A549 treated with AZD9567 at 1 μM for 4 hours (cell line): ENCODE measurements around the gene ACAN. TPM values are rescaled to one million over a fixed set of nuclear protein-coding genes. Genes with fewer than 3 reads are reported as not detected.

ENCODE experiments used
- total RNA-seq: library from RNA; stranded (reverse); fragments of 200-300 nt; extraction: Qiagen RNA extraction; gene quantifications from 5 replicates; pipeline ENCODE4 v1.2.3, GENCODE V29; 2022; ENCODE audit not compliant: insufficient read depth

ACAN gene
- 0.42 to 0.59 TPM (median 0.45 TPM) in 5 replicates for total RNA-seq

DNA sequence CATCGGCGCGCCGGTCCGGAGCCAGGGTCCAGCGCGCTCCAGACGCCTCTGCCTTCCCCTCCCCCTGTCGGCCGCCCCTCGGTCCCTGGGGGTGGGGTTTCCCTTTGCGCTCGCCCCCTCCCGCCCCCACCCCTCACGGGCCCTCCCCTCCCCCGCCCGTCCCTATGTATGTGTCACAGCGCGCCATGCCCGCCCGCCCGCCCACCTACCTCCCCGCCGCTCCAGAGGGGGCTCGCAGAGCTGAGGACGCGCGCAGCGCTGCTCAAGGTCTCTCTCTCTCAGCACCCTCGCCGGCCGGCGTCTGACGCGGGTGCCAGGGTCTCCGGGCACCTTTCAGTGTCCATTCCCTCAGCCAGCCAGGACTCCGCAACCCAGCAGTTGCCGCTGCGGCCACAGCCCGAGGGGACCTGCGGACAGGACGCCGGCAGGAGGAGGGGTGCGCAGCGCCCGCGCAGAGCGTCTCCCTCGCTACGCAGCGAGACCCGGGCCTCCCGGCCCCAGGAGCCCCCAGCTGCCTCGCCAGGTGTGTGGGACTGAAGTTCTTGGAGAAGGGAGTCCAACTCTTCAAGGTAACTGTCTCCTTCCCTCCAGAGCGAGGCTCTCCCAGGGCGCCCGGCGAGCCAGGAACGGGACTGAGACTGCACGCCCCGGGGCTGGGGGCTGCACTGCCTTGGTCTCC, at the start of gene ACAN:
Gene ACAN, plus strand, starts transcription at position 196 of the 679 bp plus-strand sequence. CDS start 32,771 bp downstream, outside the sequence.

DNA sequence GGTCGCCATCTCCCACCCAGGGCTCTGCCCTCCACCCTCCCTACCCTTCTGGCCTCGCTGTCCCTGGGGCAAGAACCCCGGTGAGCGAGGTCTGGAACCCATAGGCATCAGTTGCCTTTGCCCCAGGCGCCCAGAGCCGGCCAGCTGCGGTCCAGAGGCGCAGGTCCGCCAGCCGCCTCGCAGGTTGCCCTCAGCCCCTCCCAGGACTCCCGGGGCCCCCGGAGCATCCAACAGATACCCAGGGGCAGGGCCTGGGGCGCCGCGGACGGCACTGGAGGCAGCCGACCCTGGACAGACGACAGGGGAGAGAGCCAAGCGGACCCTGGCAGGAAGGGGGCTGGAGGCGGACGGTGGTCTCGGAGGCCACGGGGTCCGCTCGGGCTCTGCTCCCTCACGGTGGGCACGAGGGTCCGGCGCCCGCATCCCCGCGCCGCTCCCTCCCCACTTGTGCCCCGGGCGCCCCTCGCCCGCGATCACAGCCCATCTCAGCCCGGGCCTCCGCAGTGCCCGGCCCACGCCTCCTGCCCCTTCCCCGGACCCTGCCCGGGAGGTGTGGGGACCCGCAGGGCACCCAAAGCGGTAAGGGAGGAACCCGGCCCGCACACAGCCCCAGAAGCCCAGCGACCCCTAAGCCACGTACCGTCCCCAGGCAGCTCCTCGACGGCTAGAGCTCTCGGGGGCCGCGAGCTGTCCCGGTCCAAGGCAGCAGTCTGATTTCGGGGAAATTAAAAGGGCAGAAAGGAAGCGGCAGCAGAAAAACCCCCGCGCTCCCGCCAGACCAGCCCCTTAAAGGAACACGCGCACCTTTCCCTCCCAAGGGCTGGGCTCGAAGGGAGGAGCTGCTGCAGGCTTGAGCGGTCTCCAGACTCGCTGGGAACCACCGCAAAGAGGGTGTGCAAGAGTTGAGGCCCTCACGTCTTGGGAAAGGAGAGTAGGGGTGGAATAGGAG, 91.9 kb downstream of the ACAN start, which contains the start of gene HAPLN3:
Gene HAPLN3, minus strand, starts transcription at position 726 of the 949 bp plus-strand sequence. CDS start 8,246 bp downstream, outside the sequence.

GRCh38 chr15:88913017-88913849, 110.0 kb downstream of the ACAN start, which contains the start of gene MFGE8:
Gene MFGE8 (minus strand): TSS chr15:88913379. CDS start chr15:88913319, 60 bp downstream.

Other genes with a start within 250 kb of the ACAN start
- gene AEN, start 182.1 kb upstream of the ACAN start, total RNA-seq, result 69.9 to 88.5 TPM (median 73.3 TPM) in 5 replicates
- gene ISG20, start 164.4 kb upstream of the ACAN start, total RNA-seq, result 34.8 to 40.3 TPM (median 37.0 TPM) in 5 replicates
- gene HAPLN3, start 92.1 kb downstream of the ACAN start, total RNA-seq, result 19.6 to 26.6 TPM (median 26.4 TPM) in 5 replicates
- gene MFGE8, start 109.9 kb downstream of the ACAN start, total RNA-seq, result 315 to 348 TPM (median 326 TPM) in 5 replicates